HG02798 (cell line): ENCODE data around the gene PRMT5.

Source experiments
- ATAC-seq: cut with Tn5 transposase; IDR thresholded peaks from one replicate; pipeline ENCODE4 v1.9.1; 2021; ENCODE audit warnings: mild to moderate bottlenecking; ENCODE audit not compliant: unreplicated experiment, poor library complexity

The PRMT5 gene

DNA sequence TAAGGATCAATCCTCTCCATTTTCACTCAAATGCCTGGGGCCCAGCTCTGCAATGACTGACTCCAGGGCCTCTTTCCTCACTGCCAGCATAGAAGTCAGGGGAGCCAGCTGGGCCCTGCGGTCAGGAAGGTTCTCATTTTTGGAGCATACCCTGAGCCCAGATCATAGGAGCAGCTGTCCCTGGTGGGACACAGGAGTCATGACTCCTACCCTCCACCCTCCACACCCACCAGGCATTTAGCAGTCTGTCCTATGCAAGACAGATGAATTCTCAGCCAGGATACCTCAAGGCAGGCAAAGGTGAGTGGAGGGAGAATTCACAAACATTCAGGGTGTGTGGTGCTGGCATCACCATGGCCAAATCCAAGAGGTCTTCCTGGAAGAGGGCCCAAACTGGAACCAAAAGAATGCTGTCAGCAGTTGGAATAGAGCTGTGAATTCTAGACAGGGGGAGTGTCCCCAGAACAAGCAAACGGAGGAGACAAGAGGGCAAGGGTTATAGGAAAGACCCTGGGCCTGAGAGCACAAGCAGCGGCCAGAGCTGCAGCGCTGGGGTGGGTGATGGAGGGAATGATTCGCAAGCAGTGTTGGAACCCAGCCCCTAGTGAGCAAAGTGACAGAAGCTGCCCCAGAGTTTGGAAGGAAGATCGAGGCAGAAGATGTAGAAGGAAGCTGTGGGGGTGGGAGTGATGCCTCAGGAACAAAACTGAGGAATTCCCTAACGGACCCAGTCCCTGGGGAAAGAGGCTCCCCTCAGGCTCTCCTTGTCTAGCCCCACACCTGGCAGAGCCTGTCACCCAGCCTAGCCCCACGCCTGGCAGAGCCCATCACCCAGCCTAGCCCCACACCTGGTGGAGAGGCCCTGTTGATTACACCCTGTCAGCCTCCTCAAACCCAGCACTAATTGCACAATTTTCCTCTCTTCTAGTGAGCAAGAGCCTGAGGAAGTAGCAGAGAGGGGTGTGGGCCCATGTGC is 50.6 kb downstream of the PRMT5 start:
- no peak for ATAC-seq

DNA sequence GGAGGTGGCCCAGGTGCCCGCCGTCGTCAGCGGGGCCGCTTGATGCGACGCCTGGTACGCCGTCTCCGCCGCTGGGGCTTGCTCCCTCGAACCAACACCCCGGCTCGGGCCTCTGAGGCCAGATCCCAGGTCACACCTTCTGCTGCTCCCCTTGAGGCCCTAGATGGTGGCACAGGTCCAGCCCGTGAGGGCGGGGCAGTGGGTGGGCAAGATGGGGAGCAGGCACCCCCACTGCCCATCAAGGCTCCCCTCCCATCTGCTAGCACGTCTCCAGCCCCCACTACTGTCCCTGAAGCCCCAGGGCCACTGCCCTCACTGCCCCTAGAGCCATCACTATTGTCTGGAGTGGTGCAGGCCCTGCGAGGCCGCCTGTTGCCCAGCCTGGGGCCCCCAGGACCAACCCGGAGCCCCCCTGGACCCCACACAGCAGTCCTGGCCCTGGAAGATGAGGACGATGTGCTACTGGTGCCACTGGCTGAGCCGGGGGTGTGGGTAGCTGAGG is 52.1 kb downstream of the PRMT5 start:
- ATAC-seq: no peak

DNA sequence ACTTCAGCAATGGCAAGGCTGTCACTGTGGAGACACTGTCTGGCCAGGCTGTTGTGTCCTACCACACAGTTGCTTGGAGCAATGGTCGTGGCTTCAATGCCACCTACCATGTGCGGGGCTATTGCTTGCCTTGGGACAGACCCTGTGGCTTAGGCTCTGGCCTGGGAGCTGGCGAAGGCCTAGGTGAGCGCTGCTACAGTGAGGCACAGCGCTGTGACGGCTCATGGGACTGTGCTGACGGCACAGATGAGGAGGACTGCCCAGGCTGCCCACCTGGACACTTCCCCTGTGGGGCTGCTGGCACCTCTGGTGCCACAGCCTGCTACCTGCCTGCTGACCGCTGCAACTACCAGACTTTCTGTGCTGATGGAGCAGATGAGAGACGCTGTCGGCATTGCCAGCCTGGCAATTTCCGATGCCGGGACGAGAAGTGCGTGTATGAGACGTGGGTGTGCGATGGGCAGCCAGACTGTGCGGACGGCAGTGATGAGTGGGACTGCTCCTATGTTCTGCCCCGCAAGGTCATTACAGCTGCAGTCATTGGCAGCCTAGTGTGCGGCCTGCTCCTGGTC is 53.3 kb downstream of the PRMT5 start:
- no peak for ATAC-seq

DNA sequence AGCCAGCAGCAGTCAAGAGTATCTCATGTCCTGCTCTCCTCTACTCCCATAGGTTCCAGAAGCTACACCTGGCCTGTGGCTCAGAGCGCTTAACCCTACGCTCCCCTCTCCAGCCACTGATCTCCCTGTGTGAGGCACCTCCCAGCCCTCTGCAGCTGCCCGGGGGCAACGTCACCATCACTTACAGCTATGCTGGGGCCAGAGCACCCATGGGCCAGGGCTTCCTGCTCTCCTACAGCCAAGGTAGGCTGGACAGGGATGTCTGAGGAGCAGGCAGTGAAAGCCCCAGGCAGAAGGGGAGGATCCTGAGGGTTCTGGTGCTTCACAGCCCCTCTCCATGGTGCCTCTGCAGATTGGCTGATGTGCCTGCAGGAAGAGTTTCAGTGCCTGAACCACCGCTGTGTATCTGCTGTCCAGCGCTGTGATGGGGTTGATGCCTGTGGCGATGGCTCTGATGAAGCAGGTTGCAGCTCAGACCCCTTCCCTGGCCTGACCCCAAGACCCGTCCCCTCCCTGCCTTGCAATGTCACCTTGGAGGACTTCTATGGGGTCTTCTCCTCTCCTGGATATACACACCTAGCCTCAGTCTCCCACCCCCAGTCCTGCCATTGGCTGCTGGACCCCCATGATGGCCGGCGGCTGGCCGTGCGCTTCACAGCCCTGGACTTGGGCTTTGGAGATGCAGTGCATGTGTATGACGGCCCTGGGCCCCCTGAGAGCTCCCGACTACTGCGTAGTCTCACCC is 54.0 kb downstream of the PRMT5 start:
- no peak for ATAC-seq

DNA sequence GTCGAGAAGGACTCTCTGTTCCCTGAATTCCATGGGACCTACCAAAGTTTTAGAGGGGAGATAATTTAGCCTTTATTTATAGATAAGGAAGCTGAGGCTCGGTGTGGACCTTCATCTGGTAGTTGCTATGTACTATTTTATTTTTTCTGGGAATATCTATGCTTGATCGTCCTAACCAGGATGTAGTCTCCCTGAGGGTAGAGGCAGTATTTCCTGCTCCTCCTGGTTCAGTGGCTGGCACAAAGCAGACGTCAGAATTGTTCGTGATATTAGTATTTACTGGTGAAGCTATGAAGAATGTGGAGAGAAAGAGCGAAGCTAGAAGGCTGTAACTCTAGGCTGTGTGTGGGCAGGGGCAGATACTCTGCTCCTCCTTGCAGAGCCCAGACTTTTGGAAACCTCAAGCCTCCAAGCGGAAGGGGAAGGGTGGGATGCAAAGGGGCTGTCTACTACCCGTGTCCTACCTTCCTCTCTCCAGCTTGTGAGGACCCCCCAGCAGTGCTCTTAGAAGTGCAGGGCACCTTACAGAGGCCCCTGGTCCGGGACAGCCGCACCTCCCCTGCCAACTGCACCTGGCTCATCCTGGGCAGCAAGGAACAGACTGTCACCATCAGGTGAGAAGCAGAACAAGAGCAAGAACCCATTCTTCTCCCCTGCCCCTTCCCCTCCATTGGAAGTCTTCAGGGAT is 56.2 kb downstream of the PRMT5 start:
- no peak for ATAC-seq

DNA sequence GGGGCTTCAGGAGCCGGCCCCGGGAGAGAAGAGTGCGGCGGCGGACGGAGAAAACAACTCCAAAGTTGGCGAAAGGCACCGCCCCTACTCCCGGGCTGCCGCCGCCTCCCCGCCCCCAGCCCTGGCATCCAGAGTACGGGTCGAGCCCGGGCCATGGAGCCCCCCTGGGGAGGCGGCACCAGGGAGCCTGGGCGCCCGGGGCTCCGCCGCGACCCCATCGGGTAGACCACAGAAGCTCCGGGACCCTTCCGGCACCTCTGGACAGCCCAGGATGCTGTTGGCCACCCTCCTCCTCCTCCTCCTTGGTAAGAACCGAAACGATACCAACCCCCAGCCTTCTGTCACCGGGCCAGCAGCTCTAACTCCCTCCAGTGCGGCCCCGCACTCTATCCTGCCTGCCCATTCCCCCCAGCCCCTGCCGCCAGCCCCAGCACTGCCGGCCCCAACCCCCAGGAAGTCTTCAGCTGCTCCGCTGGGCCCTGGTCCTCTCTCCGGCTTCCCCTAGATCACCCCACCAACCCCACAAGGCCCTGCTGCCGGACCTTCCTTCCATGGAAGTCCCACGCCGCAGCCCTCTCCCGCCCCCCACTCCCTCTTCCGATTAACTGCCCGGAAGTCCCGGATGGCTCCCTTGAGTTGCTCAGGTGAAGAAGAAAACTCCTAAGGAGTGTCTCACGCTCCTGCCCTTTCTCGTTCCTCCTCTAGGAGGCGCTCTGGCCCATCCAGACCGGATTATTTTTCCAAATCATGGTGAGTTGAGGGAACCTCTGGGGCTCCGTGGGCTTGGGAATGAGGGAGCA is 56.9 kb downstream of the PRMT5 start:
- peak; percentile 24 for ATAC-seq

DNA sequence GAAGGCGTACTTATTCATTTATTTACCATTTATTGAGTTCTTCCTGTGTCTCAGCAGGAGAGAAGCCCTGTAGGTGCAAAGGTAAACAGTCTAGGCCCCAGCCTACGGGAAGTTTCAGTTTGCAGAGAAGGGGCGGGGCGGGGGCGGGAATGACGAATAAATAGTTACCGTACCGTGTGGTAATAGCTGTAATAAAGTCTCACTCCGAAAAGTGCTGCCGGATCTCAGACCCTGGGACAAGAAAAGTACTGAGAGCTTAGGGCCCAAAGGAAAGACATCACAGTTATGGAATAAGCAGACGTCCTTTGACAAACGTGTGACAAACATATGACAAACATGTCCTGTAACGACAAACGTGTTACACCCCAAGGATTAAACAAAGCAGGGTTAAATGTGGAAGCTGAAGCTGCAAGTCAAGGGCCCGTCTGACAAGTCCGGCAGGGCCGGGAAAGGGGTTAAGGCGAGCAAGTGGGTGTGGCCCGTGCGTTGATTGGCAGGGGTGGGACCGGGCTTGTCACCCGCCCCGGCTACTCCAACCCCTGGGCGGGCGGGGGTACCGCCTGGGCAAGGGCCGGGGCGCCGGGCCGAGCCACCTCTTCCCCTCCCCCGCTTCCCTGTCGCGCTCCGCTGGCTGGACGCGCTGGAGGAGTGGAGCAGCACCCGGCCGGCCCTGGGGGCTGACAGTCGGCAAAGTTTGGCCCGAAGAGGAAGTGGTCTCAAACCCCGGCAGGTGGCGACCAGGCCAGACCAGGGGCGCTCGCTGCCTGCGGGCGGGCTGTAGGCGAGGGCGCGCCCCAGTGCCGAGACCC is 57.7 kb downstream of the PRMT5 start, which contains the start of gene LRP10:
TSS of gene LRP10 (plus strand) at position 517 of the 809 bp plus-strand sequence. CDS start 564 bp downstream, outside the sequence.
- peak; percentile 86 for ATAC-seq

DNA sequence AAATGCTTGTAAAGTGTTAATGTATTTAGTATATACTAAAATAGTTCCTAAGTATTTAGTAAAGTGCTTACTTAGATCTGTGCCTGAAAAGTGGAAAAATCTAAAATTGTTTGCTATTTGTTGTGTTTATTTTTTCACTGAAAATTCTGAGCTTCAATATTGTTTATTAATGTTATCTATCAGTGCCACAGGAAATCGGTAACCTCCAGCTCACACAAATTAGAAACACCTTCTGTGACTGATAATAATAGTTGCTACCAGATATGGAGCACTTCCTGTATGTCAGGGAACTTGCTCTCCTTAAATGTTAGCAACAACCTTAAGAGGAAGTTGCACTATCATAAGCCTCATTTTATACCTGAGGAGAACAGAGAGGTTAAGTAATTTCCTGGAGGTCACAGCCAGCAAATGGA is 58.4 kb downstream of the PRMT5 start:
- peak; percentile 34 for ATAC-seq
